IPS-18c (cell line): ENCODE data around the gene ARHGAP26.

Source experiments
- H3K4me3 ChIP-seq: 2 replicates; pipeline ENCODE4 v1.7.0; 2013; ENCODE audit warnings: low read depth, mild to moderate bottlenecking, low read length, moderate library complexity; ENCODE audit not compliant: insufficient read depth
- H3K9me3 ChIP-seq: one replicate; pipeline ENCODE4 v1.6.1; 2013; ENCODE audit warnings: mild to moderate bottlenecking, low read length, moderate library complexity; ENCODE audit not compliant: control insufficient read depth, insufficient read depth

ARHGAP26 gene

DNA sequence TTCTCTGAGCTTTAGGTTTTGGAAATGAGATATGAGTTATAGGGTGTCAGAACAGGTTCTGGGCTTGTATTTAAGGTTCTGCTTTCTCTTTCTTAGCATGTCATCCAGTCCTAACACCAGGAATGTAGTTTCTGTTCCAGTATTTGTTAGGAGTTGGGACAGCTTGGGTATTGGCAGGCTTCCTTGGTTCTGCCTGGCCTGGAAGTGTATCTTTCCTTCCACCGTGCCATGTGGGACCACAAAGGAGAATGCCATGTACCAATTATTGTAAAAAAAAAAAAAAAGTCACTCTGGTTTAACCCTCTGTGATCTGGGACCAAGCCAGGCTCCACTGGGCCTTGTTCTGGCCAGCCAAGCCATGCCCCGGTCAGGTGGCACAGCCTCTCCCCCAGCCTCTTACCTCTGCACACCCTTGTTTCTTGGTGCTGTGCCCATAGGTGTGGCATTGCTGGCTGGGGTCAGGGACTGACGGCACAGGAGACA is 47.8 kb downstream of the ARHGAP26 start:
- no peak overlapping the region for H3K4me3 ChIP-seq
- no peaks in the 10 kb centered on the region for H3K9me3 ChIP-seq

DNA sequence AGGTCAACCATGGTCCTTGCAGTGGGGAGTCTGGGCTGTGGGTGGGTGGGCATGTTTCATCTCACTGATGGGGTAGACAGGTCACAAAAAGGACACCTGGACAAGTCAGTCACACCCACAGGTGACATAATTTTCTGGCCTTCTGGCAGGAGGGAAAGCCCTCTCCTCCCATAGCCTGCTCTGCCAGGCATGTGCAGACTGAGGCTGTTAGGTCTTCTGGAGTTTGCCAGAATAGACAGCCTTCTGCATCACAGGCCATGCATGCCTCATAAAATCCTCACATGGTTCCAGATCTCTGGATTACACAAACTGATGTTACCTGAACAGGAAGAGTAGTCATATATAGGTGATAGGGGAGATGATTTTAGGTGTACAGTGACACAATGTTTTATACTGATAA is 49.1 kb downstream of the ARHGAP26 start:
- H3K9me3 ChIP-seq: no peaks in the 10 kb centered on the region
- H3K4me3 ChIP-seq: no peak overlapping the region

DNA sequence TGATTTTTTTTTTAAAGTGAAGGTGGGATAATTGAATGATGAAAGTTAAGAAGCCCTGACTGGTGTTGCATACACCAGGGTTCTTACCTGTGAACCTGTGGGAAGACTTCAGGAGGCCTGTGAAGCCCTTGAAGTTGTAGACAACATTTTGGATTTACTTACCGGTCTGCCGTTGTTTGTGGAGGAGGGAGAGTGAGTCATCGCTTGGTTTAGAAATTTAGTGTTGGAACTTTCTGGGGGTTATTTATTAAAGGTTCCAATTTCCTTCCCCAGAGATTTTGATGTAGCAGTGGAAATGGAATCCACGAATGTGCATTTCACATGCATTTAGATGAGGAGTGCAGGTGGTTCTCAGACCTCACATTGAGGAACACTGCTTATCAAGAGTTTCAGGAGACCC is 49.6 kb downstream of the ARHGAP26 start:
- Histone ChIP-seq H3K9me3 (no peaks in the 10 kb centered on the region), H3K4me3 (no peak overlapping the region)

- H3K4me3 ChIP-seq: no peak overlapping the region
- no peaks in the 10 kb centered on the region for H3K9me3 ChIP-seq
Measured at GRCh38 chr5:142820447-142820846, 50.3 kb downstream of the ARHGAP26 start.

GRCh38 chr5:142821034-142821732 is 51.0 kb downstream of the ARHGAP26 start:
- H3K4me3 ChIP-seq: no peak overlapping the region
- H3K9me3 ChIP-seq: no peaks in the 10 kb centered on the region

GRCh38 chr5:142821733-142822487 is 51.7 kb downstream of the ARHGAP26 start:
- H3K9me3 ChIP-seq: no peaks in the 10 kb centered on the region
- H3K4me3 ChIP-seq: no peak overlapping the region

DNA sequence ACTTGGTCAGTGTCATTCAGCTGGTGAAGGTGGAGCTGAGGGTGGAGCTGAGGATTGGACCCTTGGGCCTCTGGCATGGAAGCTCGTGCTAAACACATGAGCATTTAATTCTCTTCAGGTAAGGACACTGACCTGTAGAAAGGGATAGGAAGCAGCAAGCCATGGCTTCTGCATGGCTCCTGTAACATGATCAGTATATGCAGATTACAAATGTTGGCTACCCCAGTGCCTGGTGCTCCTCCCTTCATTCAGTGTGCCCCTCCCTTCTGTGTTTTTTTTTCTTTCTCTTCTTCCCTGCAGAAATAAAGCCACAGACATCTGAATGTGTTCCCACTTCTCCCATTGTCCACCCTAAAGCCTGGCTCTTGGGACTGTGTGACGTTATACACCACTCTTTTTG is 52.9 kb downstream of the ARHGAP26 start:
- Histone ChIP-seq H3K9me3 (no peaks in the 10 kb centered on the region), H3K4me3 (no peak overlapping the region)

DNA sequence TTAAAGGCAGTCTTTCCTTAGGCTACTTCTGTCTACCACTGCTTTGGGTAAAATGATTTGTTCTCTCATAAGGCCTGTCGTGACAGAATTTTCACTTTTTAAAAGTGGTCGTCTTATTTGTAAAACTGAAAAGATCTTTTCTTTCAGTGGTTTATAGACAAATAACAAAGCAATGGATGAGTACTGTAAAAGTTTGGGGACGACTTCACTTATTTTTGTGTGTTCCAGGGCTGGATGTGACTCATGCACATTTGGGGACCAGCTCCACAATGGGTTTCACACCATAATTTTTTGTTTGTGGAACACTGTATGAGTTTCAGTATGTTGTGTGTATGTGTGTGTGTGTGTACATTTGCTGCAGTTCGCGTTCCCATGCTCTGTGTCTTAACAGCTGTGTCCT is 53.6 kb downstream of the ARHGAP26 start:
- no peak overlapping the region for H3K4me3 ChIP-seq
- no peaks in the 10 kb centered on the region for H3K9me3 ChIP-seq

DNA sequence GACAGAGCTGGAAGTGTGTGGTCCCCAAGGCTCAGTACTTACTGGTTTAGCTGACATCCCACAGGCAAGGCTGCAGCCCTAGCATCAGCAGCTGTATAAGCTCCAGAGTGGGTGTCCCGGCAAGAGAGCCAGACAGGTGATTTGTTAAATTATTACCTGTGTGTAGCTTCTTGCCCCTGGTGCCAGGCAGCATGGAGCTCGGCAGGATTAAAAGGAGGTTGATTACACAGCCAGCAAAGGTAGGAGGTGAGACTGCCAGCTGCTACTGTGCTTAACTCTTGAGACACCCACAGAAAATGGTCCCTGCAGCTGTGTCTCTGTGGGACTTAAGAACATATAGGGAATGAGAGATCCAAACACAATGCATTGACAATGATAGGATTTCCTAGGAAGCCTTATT is 54.2 kb downstream of the ARHGAP26 start:
- H3K9me3 ChIP-seq: no peaks in the 10 kb centered on the region
- H3K4me3 ChIP-seq: no peak overlapping the region

DNA sequence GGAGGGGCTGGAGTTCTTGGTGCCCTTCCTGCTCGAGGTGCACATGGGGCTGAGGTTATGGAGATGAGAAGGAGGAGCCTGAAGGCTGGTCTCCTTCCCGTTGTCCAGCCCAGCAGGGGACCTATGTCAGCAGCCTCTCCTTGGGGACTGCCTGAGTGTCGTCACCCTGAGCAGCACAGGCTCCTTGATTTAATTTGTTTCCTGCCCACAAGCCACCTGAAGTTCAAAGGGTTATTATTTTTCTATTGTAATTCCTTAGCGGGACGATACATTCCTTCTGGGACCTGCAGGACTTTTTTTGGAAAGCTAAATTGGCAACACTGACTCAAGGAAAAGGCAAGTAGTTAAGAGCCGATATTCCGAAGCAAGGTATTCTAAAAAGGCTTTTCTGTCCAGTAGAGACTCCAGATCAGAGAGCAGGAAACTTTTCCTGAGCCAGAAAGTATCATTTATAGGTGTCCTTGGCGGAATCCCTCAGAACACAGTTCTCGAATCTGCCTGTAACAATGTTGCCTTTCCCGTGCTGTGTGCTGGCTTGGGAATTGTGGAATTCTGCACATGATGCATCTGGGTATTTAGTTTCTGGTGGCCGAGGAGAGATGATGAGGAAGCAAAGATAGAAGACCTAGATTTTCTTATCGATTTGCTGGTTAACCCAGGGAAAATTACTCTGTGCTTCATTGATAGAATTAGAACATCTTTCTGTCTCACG is 55.4 kb downstream of the ARHGAP26 start:
- Histone ChIP-seq H3K9me3 (no peaks in the 10 kb centered on the region), H3K4me3 (no peak overlapping the region)

DNA sequence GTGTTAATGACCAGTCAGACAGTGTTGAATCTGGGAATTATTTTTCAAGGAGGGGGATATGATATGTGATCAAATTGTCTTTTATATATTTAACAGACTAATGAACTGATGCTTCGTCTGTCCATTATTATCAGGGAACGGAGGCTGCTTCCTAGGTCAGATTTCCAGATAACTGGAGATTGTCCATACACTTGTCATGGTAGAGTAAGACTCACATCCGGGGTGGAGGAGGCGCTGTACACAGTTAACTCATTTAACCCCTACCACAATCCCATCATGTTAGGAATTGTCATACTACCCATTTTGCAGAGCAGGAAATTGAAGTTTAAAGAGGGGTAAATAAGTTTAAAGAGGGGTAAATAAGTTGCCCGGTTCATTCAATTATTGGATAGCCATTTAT is 55.9 kb downstream of the ARHGAP26 start:
- Histone ChIP-seq H3K4me3 (no peak overlapping the region), H3K9me3 (no peaks in the 10 kb centered on the region)

- Histone ChIP-seq H3K9me3 (no peaks in the 10 kb centered on the region), H3K4me3 (no peak overlapping the region)
Measured at GRCh38 chr5:142826741-142827492, 56.7 kb downstream of the ARHGAP26 start.

GRCh38 chr5:142827934-142828576 is 57.9 kb downstream of the ARHGAP26 start:
- H3K4me3 ChIP-seq: no peak overlapping the region
- no peaks in the 10 kb centered on the region for H3K9me3 ChIP-seq

DNA sequence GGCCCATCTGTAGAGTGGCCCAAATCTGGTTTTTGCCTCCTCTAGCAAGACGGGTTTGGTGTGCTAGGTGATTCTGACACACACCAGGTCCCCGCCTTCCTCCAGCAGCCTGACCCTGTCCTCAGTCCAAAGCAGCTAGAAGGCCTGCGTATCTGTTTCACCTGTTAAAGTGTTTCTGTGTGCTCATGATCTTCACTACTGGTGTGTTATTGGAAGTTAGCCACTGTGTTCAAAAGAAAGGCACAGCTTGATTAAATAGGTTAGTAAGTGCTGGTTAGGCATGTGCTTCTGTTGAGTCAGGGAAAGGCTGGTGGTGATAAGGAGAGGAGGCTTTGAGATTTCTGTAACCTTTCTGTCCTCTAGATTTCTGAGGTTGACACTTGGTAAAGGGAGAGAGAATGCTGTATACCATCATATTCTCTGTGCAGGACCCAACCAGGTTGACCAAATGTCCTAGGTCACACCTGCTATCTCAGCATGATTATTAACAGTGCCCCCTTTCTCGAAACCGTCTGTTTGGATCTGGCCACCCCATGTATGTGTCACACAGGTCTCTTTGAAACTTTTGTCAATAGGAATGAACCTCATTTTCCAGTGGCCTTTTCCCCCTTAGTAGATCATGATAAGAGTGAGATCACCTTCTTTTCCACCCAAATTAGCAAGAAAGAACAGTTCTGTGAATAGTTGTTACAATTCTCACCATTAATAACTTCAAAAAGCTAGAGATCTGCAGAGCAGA is 58.8 kb downstream of the ARHGAP26 start:
- Histone ChIP-seq H3K9me3 (no peaks in the 10 kb centered on the region), H3K4me3 (no peak overlapping the region)

DNA sequence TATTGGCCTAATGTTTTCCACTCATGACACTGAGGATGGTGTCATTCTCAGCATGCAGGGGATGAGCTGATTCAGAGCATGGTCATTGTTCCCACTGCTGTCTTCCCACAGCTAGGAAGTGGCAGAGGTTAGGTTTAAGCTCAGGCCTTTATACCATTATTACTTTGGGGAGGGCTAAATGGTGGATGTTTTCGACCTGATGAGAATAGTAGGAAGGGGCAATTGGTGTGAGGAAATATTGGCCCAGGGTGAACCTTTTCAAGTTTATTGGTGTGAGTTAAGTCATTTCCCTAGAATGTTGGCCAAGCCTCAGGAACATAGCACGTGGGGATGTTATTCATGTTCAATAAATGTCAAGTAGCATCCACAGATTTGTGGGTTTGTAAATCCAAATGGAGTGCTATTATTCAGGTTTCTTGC is 59.6 kb downstream of the ARHGAP26 start:
- no peak overlapping the region for H3K4me3 ChIP-seq
- H3K9me3 ChIP-seq: no peaks in the 10 kb centered on the region

DNA sequence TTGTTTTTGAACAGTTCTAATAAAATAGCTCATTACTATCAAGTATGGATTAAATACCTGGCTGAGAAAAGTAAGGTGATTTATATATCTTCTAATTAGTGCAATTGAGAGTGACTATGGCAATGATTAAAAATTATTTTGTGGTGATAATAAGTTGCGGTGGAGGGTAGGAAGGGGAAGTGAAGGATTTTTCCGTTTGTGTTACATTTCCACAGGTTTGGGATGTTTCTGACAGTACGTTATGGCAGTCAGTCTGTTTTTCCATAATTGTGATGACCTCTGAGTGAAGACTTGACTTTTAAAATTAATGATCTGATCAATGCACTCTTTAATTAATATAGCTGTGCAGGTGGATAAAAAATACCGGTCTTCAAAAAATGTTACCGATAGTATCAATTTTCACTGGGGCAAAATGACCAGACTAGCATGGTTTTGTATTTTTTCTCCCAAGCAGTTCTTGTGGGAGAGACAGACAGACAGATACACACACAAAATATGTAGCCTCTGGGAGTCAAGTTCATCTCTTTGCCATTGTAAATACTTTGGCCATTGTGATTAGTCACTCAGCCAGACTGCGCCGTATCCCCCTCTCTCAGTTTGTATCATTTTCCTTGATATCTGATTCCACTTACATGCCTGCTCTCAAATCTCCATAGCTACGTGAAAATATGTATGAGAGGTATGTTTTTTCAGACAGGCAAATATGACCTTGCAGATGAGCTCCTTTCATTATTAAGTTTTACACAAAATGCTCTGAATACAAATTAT is 60.2 kb downstream of the ARHGAP26 start:
- Histone ChIP-seq H3K9me3 (no peaks in the 10 kb centered on the region), H3K4me3 (no peak overlapping the region)
